OCI-LY3 (cell line): ENCODE data around the gene COG6.

ENCODE experiments used
- H2AFZ ChIP-seq: fragments of 200-600, 300-600 bp; shearing (Covaris generic); 2 replicates; pipeline ENCODE4 v1.6.0; 2014; ENCODE audit warnings: antibody characterized with exemption, low read depth, low read length
- H3K27ac ChIP-seq: fragments of 200-600, 300-600 bp; sonication (generic); 2 replicates; pipeline ENCODE4 v1.5.1; 2014; ENCODE audit warnings: mild to moderate bottlenecking, low read length, moderate library complexity, mixed read lengths
- H3K27me3 ChIP-seq: fragments of 200-600, 300-600 bp; sonication (generic); 2 replicates; pipeline ENCODE4 v1.6.1; 2014; ENCODE audit warnings: low read depth, low read length, mixed read lengths
- H3K36me3 ChIP-seq: fragments of 200-600, 300-600 bp; sonication (generic); replicated peaks from 2 replicates; pipeline ENCODE3; 2014; ENCODE audit warnings: low read depth, low read length, mixed read lengths
- H3K4me1 ChIP-seq: fragments of 300-600, 200-600 bp; sonication (generic); 2 replicates; pipeline ENCODE4 v1.6.1; 2014; ENCODE audit warnings: low read length, mixed read lengths
- H3K4me2 ChIP-seq: fragments of 200-600, 300-600 bp; sonication (generic); 2 replicates; pipeline ENCODE4 v1.6.1; 2014; ENCODE audit warnings: low read length, mixed read lengths
- H3K4me3 ChIP-seq: fragments of 300-600, 200-600 bp; sonication (generic); 2 replicates; pipeline ENCODE4 v1.5.1; 2014; ENCODE audit warnings: antibody characterized with exemption, mild to moderate bottlenecking, low read length, moderate library complexity
- H3K79me2 ChIP-seq: fragments of 300-600, 200-600 bp; shearing (Covaris generic); 2 replicates; pipeline ENCODE4 v1.6.1; 2014; ENCODE audit warnings: mild to moderate bottlenecking, low read length, mixed read lengths
- H3K9ac ChIP-seq: fragments of 300-600, 200-600 bp; shearing (Covaris generic); 2 replicates; pipeline ENCODE4 v1.6.0; 2014; ENCODE audit warnings: mild to moderate bottlenecking, low read length, moderate library complexity
- H3K9me3 ChIP-seq: fragments of 200-600, 300-600 bp; shearing (Covaris generic); 2 replicates; pipeline ENCODE4 v1.6.1; 2014; ENCODE audit warnings: low read length, mixed read lengths; ENCODE audit not compliant: insufficient read depth
- H4K20me1 ChIP-seq: fragments of 200-600, 300-600 bp; sonication (generic); 2 replicates; pipeline ENCODE4 v1.6.1; 2016; ENCODE audit warnings: low read length, mixed read lengths; ENCODE audit not compliant: insufficient read depth
- CTCF ChIP-seq: fragments of 200-600, 300-600 bp; sonication (generic); IDR thresholded peaks from 2 replicates; pipeline ENCODE4 v1.5.1; 2014; ENCODE audit warnings: antibody characterized with exemption, low read length, low read depth
- EZH2phosphoT487 ChIP-seq: fragments of 200-600 bp; shearing (Covaris generic); IDR thresholded peaks from 2 replicates; pipeline ENCODE4 v1.6.1; 2018; ENCODE audit warnings: antibody characterized with exemption, mixed run types, low read depth

Gene COG6

GRCh38 chr13:39675904-39676303 is 20.4 kb downstream of the COG6 start:
- Histone ChIP-seq H2AFZ (no peak overlapping the region), H3K4me2 (no peak overlapping the region), H3K4me1 (no peaks in the 10 kb centered on the region), H3K27me3 (no peaks in the 10 kb centered on the region), H3K79me2 (no peaks in the 10 kb centered on the region), H3K4me3 (no peak overlapping the region), H4K20me1 (no peaks in the 10 kb centered on the region), H3K9ac (no peak overlapping the region), H3K36me3 (peaks cover 12% of the 10 kb centered on the region), H3K9me3 (no peaks in the 10 kb centered on the region), H3K27ac (no peak overlapping the region)
- no peak for TF ChIP-seq CTCF
- TF ChIP-seq EZH2phosphoT487, result no peak

GRCh38 chr13:39676315-39676876 is 20.9 kb downstream of the COG6 start:
- TF ChIP-seq EZH2phosphoT487 (no peak), CTCF (peak; percentile 59)
- H3K4me2 ChIP-seq, result no peak overlapping the region
- no peaks in the 10 kb centered on the region for H3K9me3 ChIP-seq
- peaks cover 17% of the 10 kb centered on the region for H3K36me3 ChIP-seq
- no peaks in the 10 kb centered on the region for H3K4me1 ChIP-seq
- H3K27me3 ChIP-seq, result no peaks in the 10 kb centered on the region
- no peak overlapping the region for H2AFZ ChIP-seq
- no peak overlapping the region for H3K9ac ChIP-seq
- H3K79me2 ChIP-seq, result no peaks in the 10 kb centered on the region
- no peak overlapping the region for H3K4me3 ChIP-seq
- H3K27ac ChIP-seq, result no peak overlapping the region
- no peaks in the 10 kb centered on the region for H4K20me1 ChIP-seq

- peak overlapping the region; percentile 53 for H3K4me2 ChIP-seq
- H3K27me3 ChIP-seq, result no peaks in the 10 kb centered on the region
- H3K36me3 ChIP-seq, result peaks cover 13% of the 10 kb centered on the region
- no peaks in the 10 kb centered on the region for H3K79me2 ChIP-seq
- no peaks in the 10 kb centered on the region for H3K9me3 ChIP-seq
- H3K4me3 ChIP-seq, result peak overlapping the region; percentile 20
- no peaks in the 10 kb centered on the region for H4K20me1 ChIP-seq
- no peak overlapping the region for H2AFZ ChIP-seq
- peak overlapping the region; percentile 21; the same call in 1 of the 2 replicates for H3K27ac ChIP-seq
- H3K4me1 ChIP-seq, result peaks cover 42% of the 10 kb centered on the region
- no peak for TF ChIP-seq CTCF
- no peak for TF ChIP-seq EZH2phosphoT487
- H3K9ac ChIP-seq, result no peak overlapping the region
Measured at GRCh38 chr13:39682310-39682709, 26.8 kb downstream of the COG6 start.

GRCh38 chr13:39682788-39683187 is 27.3 kb downstream of the COG6 start:
- no peak overlapping the region for H2AFZ ChIP-seq
- H3K79me2 ChIP-seq, result no peaks in the 10 kb centered on the region
- H3K27ac ChIP-seq, result peak overlapping the region; percentile 27
- peaks cover 18% of the 10 kb centered on the region for H3K36me3 ChIP-seq
- H3K4me1 ChIP-seq, result peaks cover 46% of the 10 kb centered on the region
- no peaks in the 10 kb centered on the region for H4K20me1 ChIP-seq
- peak overlapping the region; percentile 19; the same call in 1 of the 2 replicates for H3K4me3 ChIP-seq
- peak overlapping the region; percentile 62 for H3K4me2 ChIP-seq
- TF ChIP-seq CTCF (no peak), EZH2phosphoT487 (no peak)
- no peak overlapping the region for H3K9ac ChIP-seq
- no peaks in the 10 kb centered on the region for H3K9me3 ChIP-seq
- no peaks in the 10 kb centered on the region for H3K27me3 ChIP-seq
